NCI-H2107 treated with DMSO at 0.1 percent for 48 hours (cell line): Measurements from ENCODE around the gene BMP6.

Experiments used
- DNase-seq: peaks from one replicate; lab custom pipeline; 2025; ENCODE audit not compliant: unreplicated experiment; lab: John Stamatoyannopoulos, UW

BMP6 gene

GRCh38 chr6:7719364-7719850, 6.5 kb upstream of the BMP6 start:
- DNase-seq, result no peak

GRCh38 chr6:7720346-7720745, 5.6 kb upstream of the BMP6 start:
- DNase-seq, result no peak

GRCh38 chr6:7721649-7722048, 4.2 kb upstream of the BMP6 start:
- peak; percentile 18 for DNase-seq

GRCh38 chr6:7723041-7723447, 2.9 kb upstream of the BMP6 start:
- no peak for DNase-seq

GRCh38 chr6:7723554-7723953, 2.3 kb upstream of the BMP6 start:
- no peak for DNase-seq

GRCh38 chr6:7725412-7725811, 487 bp upstream of the BMP6 start:
- DNase-seq, result no peak

GRCh38 chr6:7726416-7727085, 652 bp downstream of the BMP6 start:
- DNase-seq, result no peak

- DNase-seq, result no peak
Observed at GRCh38 chr6:7727086-7727945, 1.4 kb downstream of the BMP6 start.

- DNase-seq, result no peak
Observed at GRCh38 chr6:7727946-7728854, 2.3 kb downstream of the BMP6 start.

- DNase-seq, result no peak
Observed at GRCh38 chr6:7728855-7729590, 3.1 kb downstream of the BMP6 start.

- DNase-seq, result no peak
Observed at GRCh38 chr6:7730001-7730783, 4.3 kb downstream of the BMP6 start.

- no peak for DNase-seq
Observed at GRCh38 chr6:7730784-7731227, 4.9 kb downstream of the BMP6 start.

GRCh38 chr6:7731294-7731693, 5.4 kb downstream of the BMP6 start:
- no peak for DNase-seq

- DNase-seq, result no peak
Observed at GRCh38 chr6:7732228-7732627, 6.3 kb downstream of the BMP6 start.

GRCh38 chr6:7734707-7735383, 8.9 kb downstream of the BMP6 start:
- no peak for DNase-seq

GRCh38 chr6:7737106-7737505, 11.2 kb downstream of the BMP6 start:
- DNase-seq, result no peak

- DNase-seq, result no peak
Observed at GRCh38 chr6:7737867-7738266, 12.0 kb downstream of the BMP6 start.

GRCh38 chr6:7742223-7742785, 16.4 kb downstream of the BMP6 start:
- no peak for DNase-seq

- no peak for DNase-seq
Observed at GRCh38 chr6:7745942-7746341, 20.0 kb downstream of the BMP6 start.
